ENCODE data around the gene KCNJ15.
A peak's percentile ranks its signal among the peaks of the same experiment; 100 is the strongest.

KCNJ15 gene

GRCh38 chr21:38346286-38346685 is 89.5 kb downstream of the KCNJ15 start:
- Histone ChIP-seq H3K27me3 (ENCODE audit: control insufficient read depth, insufficient read depth, low read length) (peaks cover 1% of the 10 kb centered on the region; the same call in 1 of the 2 replicates), H3K9me3 (ENCODE audit: control insufficient read depth, insufficient read depth, low read length) (no peaks in the 10 kb centered on the region), H3K27ac (ENCODE audit: low read depth, low read length) (no peak overlapping the region), H3K36me3 (ENCODE audit: control insufficient read depth, insufficient read depth, low read length) (no peaks in the 10 kb centered on the region), H3K4me3 (ENCODE audit: low read depth, low read length) (no peak overlapping the region), H3K4me1 (ENCODE audit: control insufficient read depth, insufficient read depth, low read length) (peaks cover 1% of the 10 kb centered on the region; the same call in 1 of the 2 replicates), H3K9ac (ENCODE audit: low read depth, low read length) (no peak overlapping the region)

GRCh38 chr21:38349111-38349746 is 92.4 kb downstream of the KCNJ15 start:
- Histone ChIP-seq H3K27ac (ENCODE audit: low read depth, low read length) (no peak overlapping the region), H3K4me1 (ENCODE audit: control insufficient read depth, insufficient read depth, low read length) (peaks cover 16% of the 10 kb centered on the region)

GRCh38 chr21:38349977-38350376 is 93.2 kb downstream of the KCNJ15 start:
- H3K4me1 ChIP-seq (ENCODE audit: control insufficient read depth, insufficient read depth, low read length) = peaks cover 16% of the 10 kb centered on the region
- H3K27me3 ChIP-seq (ENCODE audit: control insufficient read depth, insufficient read depth, low read length) = peaks cover 12% of the 10 kb centered on the region
- no peaks in the 10 kb centered on the region for H3K9me3 ChIP-seq (ENCODE audit: control insufficient read depth, insufficient read depth, low read length)
- H3K36me3 ChIP-seq (ENCODE audit: control insufficient read depth, insufficient read depth, low read length) = no peaks in the 10 kb centered on the region
- H3K9ac ChIP-seq (ENCODE audit: low read depth, low read length) = no peak overlapping the region
- no peak overlapping the region for H3K4me3 ChIP-seq (ENCODE audit: low read depth, low read length)
- no peak overlapping the region for H3K27ac ChIP-seq (ENCODE audit: low read depth, low read length)

More at GRCh38 chr21:38349111-38349746, 92.4 kb downstream of the KCNJ15 start:
- Histone ChIP-seq H3K9ac (ENCODE audit: low read depth, low read length) (no peak overlapping the region), H3K4me3 (ENCODE audit: low read depth, low read length) (no peak overlapping the region), H3K36me3 (ENCODE audit: control insufficient read depth, insufficient read depth, low read length) (no peaks in the 10 kb centered on the region), H3K27me3 (ENCODE audit: control insufficient read depth, insufficient read depth, low read length) (peaks cover 12% of the 10 kb centered on the region; the same call in 1 of the 2 replicates), H3K9me3 (ENCODE audit: control insufficient read depth, insufficient read depth, low read length) (no peaks in the 10 kb centered on the region)

GRCh38 chr21:38350684-38351083 is 93.9 kb downstream of the KCNJ15 start:
- H3K4me3 ChIP-seq (ENCODE audit: low read depth, low read length) = no peak overlapping the region

DNA sequence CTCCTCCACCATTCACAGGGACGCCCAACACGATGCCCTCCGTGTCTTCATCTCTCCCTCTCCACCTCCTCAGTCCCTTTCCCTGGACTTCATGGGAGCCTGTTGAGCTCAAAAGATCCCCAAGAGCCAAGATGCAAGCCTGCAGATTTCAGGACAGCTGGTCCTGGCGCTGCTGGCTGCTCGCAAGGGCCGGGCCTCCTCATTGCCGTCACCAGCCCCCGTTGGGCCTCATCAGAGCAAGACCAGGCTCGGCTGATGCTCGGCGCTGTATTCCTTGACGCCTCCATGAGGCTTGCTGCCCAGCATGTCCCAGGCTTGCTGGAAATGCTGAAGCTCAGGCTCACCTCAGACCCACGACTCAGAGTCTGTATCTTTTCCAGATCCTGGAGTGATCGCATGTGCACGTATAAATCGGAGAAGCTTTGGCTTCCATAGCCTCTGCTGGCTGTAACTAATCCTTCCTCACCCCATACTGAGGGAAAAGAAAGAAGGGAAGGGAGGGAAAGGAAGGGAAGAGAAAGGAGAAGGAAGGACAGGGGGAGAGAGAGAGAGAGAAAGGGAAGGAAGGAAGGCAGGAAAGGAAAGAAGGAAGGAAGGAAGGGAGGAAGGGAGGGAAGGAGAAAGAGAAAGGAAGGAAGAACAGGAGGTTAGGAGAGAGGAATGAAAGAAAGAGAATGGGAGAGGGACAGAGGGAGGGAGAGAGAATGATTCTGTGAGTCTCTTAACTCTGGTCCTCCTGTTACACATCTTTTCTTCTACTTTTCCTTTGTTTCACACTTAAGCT is 94.6 kb downstream of the KCNJ15 start:
- H3K9ac ChIP-seq (ENCODE audit: low read depth, low read length) = no peak overlapping the region
- peaks cover 12% of the 10 kb centered on the region for H3K27me3 ChIP-seq (ENCODE audit: control insufficient read depth, insufficient read depth, low read length)
- no peaks in the 10 kb centered on the region for H3K36me3 ChIP-seq (ENCODE audit: control insufficient read depth, insufficient read depth, low read length)
- H3K27ac ChIP-seq (ENCODE audit: low read depth, low read length) = peak overlapping the region; percentile 83
- H3K9me3 ChIP-seq (ENCODE audit: control insufficient read depth, insufficient read depth, low read length) = no peaks in the 10 kb centered on the region
- H3K4me1 ChIP-seq (ENCODE audit: control insufficient read depth, insufficient read depth, low read length) = peaks cover 19% of the 10 kb centered on the region
- H3K4me3 ChIP-seq (ENCODE audit: low read depth, low read length) = no peak overlapping the region

More at GRCh38 chr21:38350684-38351083, 93.9 kb downstream of the KCNJ15 start:
- Histone ChIP-seq H3K4me1 (ENCODE audit: control insufficient read depth, insufficient read depth, low read length) (peaks cover 16% of the 10 kb centered on the region), H3K36me3 (ENCODE audit: control insufficient read depth, insufficient read depth, low read length) (no peaks in the 10 kb centered on the region), H3K27me3 (ENCODE audit: control insufficient read depth, insufficient read depth, low read length) (peaks cover 12% of the 10 kb centered on the region), H3K9me3 (ENCODE audit: control insufficient read depth, insufficient read depth, low read length) (no peaks in the 10 kb centered on the region), H3K27ac (ENCODE audit: low read depth, low read length) (no peak overlapping the region), H3K9ac (ENCODE audit: low read depth, low read length) (no peak overlapping the region)

GRCh38 chr21:38351961-38352521 is 95.2 kb downstream of the KCNJ15 start:
- Histone ChIP-seq H3K4me1 (ENCODE audit: control insufficient read depth, insufficient read depth, low read length) (peaks cover 25% of the 10 kb centered on the region), H3K9me3 (ENCODE audit: control insufficient read depth, insufficient read depth, low read length) (no peaks in the 10 kb centered on the region), H3K9ac (ENCODE audit: low read depth, low read length) (peak overlapping the region; percentile 25; the same call in 1 of the 2 replicates), H3K4me3 (ENCODE audit: low read depth, low read length) (peak overlapping the region; percentile 19; the same call in 1 of the 2 replicates), H3K27me3 (ENCODE audit: control insufficient read depth, insufficient read depth, low read length) (peaks cover 12% of the 10 kb centered on the region), H3K27ac (ENCODE audit: low read depth, low read length) (peak overlapping the region; percentile 83), H3K36me3 (ENCODE audit: control insufficient read depth, insufficient read depth, low read length) (no peaks in the 10 kb centered on the region)

DNA sequence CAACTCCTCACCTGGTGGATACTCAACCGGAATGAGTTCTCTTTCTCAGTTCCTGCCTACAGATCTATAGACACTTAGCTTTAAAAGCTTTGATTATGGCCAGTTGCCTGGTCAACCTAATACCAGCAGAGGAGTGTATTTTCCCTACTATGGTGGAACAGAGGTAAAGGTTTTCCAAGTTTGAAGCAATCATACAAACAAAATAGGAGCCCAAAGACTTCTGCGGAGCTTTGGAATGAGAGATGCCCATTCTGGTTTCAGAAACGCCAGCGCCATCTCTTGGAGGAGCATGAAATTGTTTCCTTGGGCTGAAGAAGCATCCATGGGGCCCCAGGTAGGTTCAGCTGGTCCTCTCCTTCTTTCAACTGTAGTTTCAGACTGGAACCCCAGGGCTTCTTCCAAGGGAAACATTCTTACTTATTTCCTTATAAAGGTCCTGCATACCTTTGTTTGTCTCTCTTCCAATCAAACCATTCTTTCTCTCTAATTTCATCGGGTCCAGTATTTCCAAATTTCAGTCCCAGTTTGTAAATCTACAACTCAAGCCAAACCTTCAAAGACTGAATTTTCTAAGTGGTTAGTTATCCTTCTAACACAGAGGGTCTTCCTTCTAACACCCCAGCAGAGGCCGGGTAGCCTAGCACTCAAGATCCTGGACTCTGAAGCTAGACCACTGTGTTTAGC is 95.9 kb downstream of the KCNJ15 start:
- Histone ChIP-seq H3K27ac (ENCODE audit: low read depth, low read length) (peak overlapping the region; percentile 83), H3K4me3 (ENCODE audit: low read depth, low read length) (peak overlapping the region; percentile 19; the same call in 1 of the 2 replicates), H3K9ac (ENCODE audit: low read depth, low read length) (peak overlapping the region; percentile 25; the same call in 1 of the 2 replicates), H3K9me3 (ENCODE audit: control insufficient read depth, insufficient read depth, low read length) (no peaks in the 10 kb centered on the region), H3K4me1 (ENCODE audit: control insufficient read depth, insufficient read depth, low read length) (peaks cover 25% of the 10 kb centered on the region), H3K36me3 (ENCODE audit: control insufficient read depth, insufficient read depth, low read length) (no peaks in the 10 kb centered on the region), H3K27me3 (ENCODE audit: control insufficient read depth, insufficient read depth, low read length) (peaks cover 12% of the 10 kb centered on the region)

- H3K27ac ChIP-seq (ENCODE audit: low read depth, low read length) = no peak overlapping the region
- H3K4me3 ChIP-seq (ENCODE audit: low read depth, low read length) = no peak overlapping the region
- H3K4me1 ChIP-seq (ENCODE audit: control insufficient read depth, insufficient read depth, low read length) = peaks cover 25% of the 10 kb centered on the region
- H3K27me3 ChIP-seq (ENCODE audit: control insufficient read depth, insufficient read depth, low read length) = peaks cover 12% of the 10 kb centered on the region
- no peaks in the 10 kb centered on the region for H3K36me3 ChIP-seq (ENCODE audit: control insufficient read depth, insufficient read depth, low read length)
- no peak overlapping the region for H3K9ac ChIP-seq (ENCODE audit: low read depth, low read length)
- no peaks in the 10 kb centered on the region for H3K9me3 ChIP-seq (ENCODE audit: control insufficient read depth, insufficient read depth, low read length)
These were observed 97.4 kb downstream of the KCNJ15 start for GRCh38 chr21:38354231-38354630.

GRCh38 chr21:38354746-38355145 is 98.0 kb downstream of the KCNJ15 start:
- peaks cover 12% of the 10 kb centered on the region for H3K27me3 ChIP-seq (ENCODE audit: control insufficient read depth, insufficient read depth, low read length)
- H3K9me3 ChIP-seq (ENCODE audit: control insufficient read depth, insufficient read depth, low read length) = no peaks in the 10 kb centered on the region
- H3K4me3 ChIP-seq (ENCODE audit: low read depth, low read length) = no peak overlapping the region
- no peaks in the 10 kb centered on the region for H3K36me3 ChIP-seq (ENCODE audit: control insufficient read depth, insufficient read depth, low read length)
- H3K9ac ChIP-seq (ENCODE audit: low read depth, low read length) = no peak overlapping the region
- H3K4me1 ChIP-seq (ENCODE audit: control insufficient read depth, insufficient read depth, low read length) = peaks cover 25% of the 10 kb centered on the region
- no peak overlapping the region for H3K27ac ChIP-seq (ENCODE audit: low read depth, low read length)

DNA sequence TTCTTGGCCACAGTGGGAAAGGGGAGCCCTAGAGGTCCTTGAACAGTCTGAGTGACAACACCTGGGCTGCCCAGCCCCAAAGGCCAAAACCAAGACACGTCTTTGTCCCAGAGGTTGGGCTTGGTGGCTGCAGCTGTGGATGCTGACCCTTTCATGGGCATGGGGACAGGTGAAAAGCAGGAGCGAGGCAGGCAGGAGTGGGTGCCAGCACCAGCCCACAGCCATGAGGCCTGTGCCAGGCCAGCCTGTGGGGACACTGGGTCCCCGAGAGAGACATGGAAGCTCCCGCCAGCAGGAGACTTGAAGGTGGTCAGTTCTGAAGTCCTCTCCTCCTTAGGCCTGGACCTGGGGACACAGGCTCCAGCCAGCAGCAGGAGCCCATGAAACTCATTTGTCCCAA is 98.6 kb downstream of the KCNJ15 start:
- Histone ChIP-seq H3K9ac (ENCODE audit: low read depth, low read length) (no peak overlapping the region), H3K27ac (ENCODE audit: low read depth, low read length) (no peak overlapping the region), H3K36me3 (ENCODE audit: control insufficient read depth, insufficient read depth, low read length) (no peaks in the 10 kb centered on the region), H3K27me3 (ENCODE audit: control insufficient read depth, insufficient read depth, low read length) (peaks cover 12% of the 10 kb centered on the region), H3K9me3 (ENCODE audit: control insufficient read depth, insufficient read depth, low read length) (no peaks in the 10 kb centered on the region), H3K4me1 (ENCODE audit: control insufficient read depth, insufficient read depth, low read length) (peaks cover 25% of the 10 kb centered on the region), H3K4me3 (ENCODE audit: low read depth, low read length) (no peak overlapping the region)
